Urinary bladder (tissue), 4 donors: Measurements from ENCODE around the gene AGAP1. TPM values are rescaled to one million over a fixed set of nuclear protein-coding genes. Genes with fewer than 3 reads are reported as not detected.

Source experiments
- DNase-seq: peaks from one replicate; pipeline ENCODE4 v3.0.0-alpha.2; 2015; ENCODE audit errors: extremely low spot score
- H3K27ac ChIP-seq: one replicate; pipeline ENCODE4 v1.5.1; 2013; ENCODE audit warnings: low read depth, mild to moderate bottlenecking, moderate library complexity
- H3K36me3 ChIP-seq: one replicate; pipeline ENCODE4 v1.6.1; 2013; ENCODE audit warnings: mild to moderate bottlenecking, moderate library complexity; ENCODE audit not compliant: insufficient read depth
- H3K4me1 ChIP-seq: one replicate; pipeline ENCODE4 v1.6.1; 2013; ENCODE audit warnings: mild to moderate bottlenecking, moderate library complexity; ENCODE audit not compliant: insufficient read depth
- H3K4me3 ChIP-seq: one replicate; pipeline ENCODE4 v1.5.1; 2013; ENCODE audit warnings: low read depth, low read length
- WGBS: extraction: QIAGEN DNeasy Blood & Tissue Kit; methylation state at CpG from one replicate; pipeline ENCODE4 v1.1.7; 2013; 5-methylcytosine and 5-hydroxymethylcytosine counted together
- polyA plus RNA-seq: library from polyadenylated mRNA; stranded (reverse); fragments of 200-250 nt; gene quantifications from one replicate; pipeline ENCODE4 v1.2.3, GENCODE V29; 2013
- total RNA-seq: library from RNA; depleted of rRNA; stranded (reverse); fragments of >200 nt; gene quantifications from one replicate; pipeline ENCODE4 v1.2.3, GENCODE V29; 2014
- donor health status: healthy with polysubstance abuse.
- donor health status: healthy.

AGAP1 gene
- total and polyA plus RNA-seq, 2 donors, result 12.8 to 24.7 TPM

GRCh38 chr2:236012155-236012554 is 518.3 kb downstream of the AGAP1 start:
- H3K4me1 ChIP-seq, result no peaks in the 10 kb centered on the region
- H3K27ac ChIP-seq, result no peak overlapping the region
- no peak overlapping the region for H3K4me3 ChIP-seq
- H3K36me3 ChIP-seq, result no peaks in the 10 kb centered on the region
- 86% methylated on average over 8 of the region's 8 CpGs for WGBS
- DNase-seq, result no peak

- DNase-seq, result no peak
- WGBS, result 79% methylated on average over 25 of the region's 25 CpGs
- H3K4me3 ChIP-seq, result no peak overlapping the region
- H3K27ac ChIP-seq, result no peak overlapping the region
- no peaks in the 10 kb centered on the region for H3K36me3 ChIP-seq
- H3K4me1 ChIP-seq, result no peaks in the 10 kb centered on the region
These were observed 520.7 kb downstream of the AGAP1 start for GRCh38 chr2:236014408-236015131.

- DNase-seq, result no peak
- H3K27ac ChIP-seq, result no peak overlapping the region
- no peaks in the 10 kb centered on the region for H3K36me3 ChIP-seq
- WGBS, result 88% methylated on average over 6 of the region's 6 CpGs
- H3K4me1 ChIP-seq, result no peaks in the 10 kb centered on the region
- H3K4me3 ChIP-seq, result no peak overlapping the region
These were observed 521.3 kb downstream of the AGAP1 start for GRCh38 chr2:236015171-236015570.

GRCh38 chr2:236016496-236016895 is 522.7 kb downstream of the AGAP1 start:
- no peak overlapping the region for H3K4me3 ChIP-seq
- H3K36me3 ChIP-seq, result no peaks in the 10 kb centered on the region
- H3K27ac ChIP-seq, result no peak overlapping the region
- WGBS, result 97% methylated on average over 4 of the region's 4 CpGs
- no peaks in the 10 kb centered on the region for H3K4me1 ChIP-seq
- DNase-seq, result no peak

- WGBS, result 84% methylated on average over 3 of the region's 3 CpGs
- DNase-seq, result no peak
- H3K4me1 ChIP-seq, result no peaks in the 10 kb centered on the region
- no peak overlapping the region for H3K4me3 ChIP-seq
- no peaks in the 10 kb centered on the region for H3K36me3 ChIP-seq
- H3K27ac ChIP-seq, result no peak overlapping the region
These were observed 523.6 kb downstream of the AGAP1 start for GRCh38 chr2:236017446-236017845.

GRCh38 chr2:236019434-236019833 is 525.6 kb downstream of the AGAP1 start:
- DNase-seq, result no peak
- Histone ChIP-seq H3K27ac (no peak overlapping the region), H3K4me1 (no peaks in the 10 kb centered on the region), H3K36me3 (no peaks in the 10 kb centered on the region), H3K4me3 (no peak overlapping the region)
- over 99% methylated on average over 8 of the region's 8 CpGs for WGBS

- WGBS, result 96% methylated on average over 14 of the region's 14 CpGs
- Histone ChIP-seq H3K4me3 (no peak overlapping the region), H3K27ac (no peak overlapping the region), H3K36me3 (no peaks in the 10 kb centered on the region), H3K4me1 (no peaks in the 10 kb centered on the region)
- DNase-seq, result no peak
These were observed 527.7 kb downstream of the AGAP1 start for GRCh38 chr2:236021499-236022057.

- Histone ChIP-seq H3K36me3 (no peaks in the 10 kb centered on the region), H3K4me3 (no peak overlapping the region), H3K4me1 (no peaks in the 10 kb centered on the region), H3K27ac (no peak overlapping the region)
- 86% methylated on average over 5 of the region's 5 CpGs for WGBS
- no peak for DNase-seq
These were observed 528.3 kb downstream of the AGAP1 start for GRCh38 chr2:236022128-236022527.

- WGBS, result 94% methylated on average over 3 of the region's 3 CpGs
- Histone ChIP-seq H3K27ac (no peak overlapping the region), H3K36me3 (no peaks in the 10 kb centered on the region), H3K4me1 (no peaks in the 10 kb centered on the region), H3K4me3 (no peak overlapping the region)
- no peak for DNase-seq
These were observed 532.0 kb downstream of the AGAP1 start for GRCh38 chr2:236025892-236026291.

GRCh38 chr2:236026841-236027240 is 533.0 kb downstream of the AGAP1 start:
- peak; percentile 21 for DNase-seq
- 66% methylated on average over 4 of the region's 4 CpGs for WGBS
- H3K4me1 ChIP-seq, result no peaks in the 10 kb centered on the region

GRCh38 chr2:236028066-236028465 is 534.2 kb downstream of the AGAP1 start:
- Histone ChIP-seq H3K36me3 (no peaks in the 10 kb centered on the region), H3K4me3 (no peak overlapping the region), H3K4me1 (no peaks in the 10 kb centered on the region), H3K27ac (no peak overlapping the region)
- no peak for DNase-seq
- 94% methylated on average over 4 of the region's 4 CpGs for WGBS

More at GRCh38 chr2:236026841-236027240, 533.0 kb downstream of the AGAP1 start:
- no peak overlapping the region for H3K4me3 ChIP-seq
- no peak overlapping the region for H3K27ac ChIP-seq
- H3K36me3 ChIP-seq, result no peaks in the 10 kb centered on the region

GRCh38 chr2:236033462-236033861 is 539.6 kb downstream of the AGAP1 start:
- WGBS, result 91% methylated on average over 7 of the region's 7 CpGs
- H3K36me3 ChIP-seq, result no peaks in the 10 kb centered on the region
- no peak for DNase-seq
- no peak overlapping the region for H3K27ac ChIP-seq
- no peak overlapping the region for H3K4me3 ChIP-seq
- H3K4me1 ChIP-seq, result no peaks in the 10 kb centered on the region

- DNase-seq, result no peak
- Histone ChIP-seq H3K36me3 (no peaks in the 10 kb centered on the region), H3K4me1 (no peaks in the 10 kb centered on the region), H3K27ac (no peak overlapping the region), H3K4me3 (no peak overlapping the region)
- 92% methylated on average over 8 of the region's 8 CpGs for WGBS
These were observed 541.1 kb downstream of the AGAP1 start for GRCh38 chr2:236034974-236035373.

- Histone ChIP-seq H3K4me1 (no peaks in the 10 kb centered on the region), H3K36me3 (no peaks in the 10 kb centered on the region), H3K27ac (no peak overlapping the region), H3K4me3 (no peak overlapping the region)
- peak; percentile 35 for DNase-seq
- 84% methylated on average over 16 of the region's 16 CpGs for WGBS
These were observed 542.2 kb downstream of the AGAP1 start for GRCh38 chr2:236036045-236036444.
